ENCODE results near the gene ZNF576. TPM values are rescaled to one million over a fixed set of nuclear protein-coding genes. Genes with fewer than 3 reads are reported as not detected.
"Not testable (repeated sequence)": the region's sequence is repeated elsewhere in the genome, so short reads cannot be mapped to it uniquely, and the experiment has no call there.

The ZNF576 gene
- total RNA-seq, 1 experiment from 2014 or later = 14.1 TPM

GRCh38 chr19:43649514-43649913, 53.1 kb downstream of the ZNF576 start:
- H3K4me3 ChIP-seq (ENCODE audit: low read depth in 2 of 2, low read length in 2 of 2) = no peak overlapping the region
- no peaks in the 10 kb centered on the region for H3K27me3 ChIP-seq (ENCODE audit: control insufficient read depth, insufficient read depth, low read length)
- DNase-seq (ENCODE audit: low read depth, low spot score) (no peak), ATAC-seq (no peak)
- no peaks in the 10 kb centered on the region for H3K4me1 ChIP-seq (ENCODE audit: control insufficient read depth, insufficient read depth, low read length)
- intact Hi-C loops (cut with micrococcal nuclease; ENCODE audit: unreplicated experiment) (no loop called here), in situ Hi-C loops (cut with HindIII; ENCODE audit: low pct_unique_long_range_greater_than_20kb, low sequenced_read_pairs) (no loop called here)
- no peak overlapping the region for H3K27ac ChIP-seq (ENCODE audit: low read length)
- ChIA-PET POLR2A (no interaction called here), CTCF (no interaction called here)
- BruUV-seq (replicated peaks) = no TSS peak
- no peaks in the 10 kb centered on the region for H3K9me3 ChIP-seq (ENCODE audit: control insufficient read depth, insufficient read depth, low read depth, low read length)
- no peaks in the 10 kb centered on the region for H3K36me3 ChIP-seq (ENCODE audit: control insufficient read depth, insufficient read depth, low read length)
- no peak for TF ChIP-seq POLR2AphosphoS5 (IDR thresholded peaks at IDR 0.05; ENCODE audit: low read depth, low read length)
- no peak for TF ChIP-seq CTCF (IDR thresholded peaks at IDR 0.05)
- no peak for TF ChIP-seq REST (IDR thresholded peaks at IDR 0.05; ENCODE audit: insufficient read depth in 1 of 2, low read depth in 2 of 2, low read length in 1 of 2)
- no peak for TF ChIP-seq SIN3A (IDR thresholded peaks at IDR 0.05; ENCODE audit: borderline replicate concordance, insufficient read depth, low read depth, low read length)
- TF ChIP-seq TCF7L2 (IDR thresholded peaks at IDR 0.05; ENCODE audit: low read depth, low read length) = no peak

- CTCF ChIA-PET = not testable (repeated sequence)
Measured at GRCh38 chr19:43650276-43650675, 53.9 kb downstream of the ZNF576 start.

More at GRCh38 chr19:43650276-43650675, 53.9 kb downstream of the ZNF576 start:
- H3K4me1 ChIP-seq (ENCODE audit: control insufficient read depth, insufficient read depth, low read length); ATAC-seq; BruUV-seq (replicated peaks); H3K9me3 ChIP-seq (ENCODE audit: control insufficient read depth, insufficient read depth, low read depth, low read length); POLR2A ChIA-PET; intact Hi-C loops (cut with micrococcal nuclease; ENCODE audit: unreplicated experiment); H3K27me3 ChIP-seq (ENCODE audit: control insufficient read depth, insufficient read depth, low read length); H3K36me3 ChIP-seq (ENCODE audit: control insufficient read depth, insufficient read depth, low read length); H3K4me3 ChIP-seq (ENCODE audit: low read depth in 2 of 2, low read length in 2 of 2); H3K27ac ChIP-seq (ENCODE audit: low read length); in situ Hi-C loops (cut with HindIII; ENCODE audit: low pct_unique_long_range_greater_than_20kb, low sequenced_read_pairs); DNase-seq (ENCODE audit: low read depth, low spot score): not testable (repeated sequence)

Other genes starting within 250 kb of the ZNF576 start
- gene CD177, start 242.9 kb upstream of the ZNF576 start, total RNA-seq (2021; ENCODE audit: unreplicated experiment) = 0.28 TPM
- not detected for gene TEX101, start 181.7 kb upstream of the ZNF576 start, total RNA-seq (2021; ENCODE audit: unreplicated experiment)
- 0.46 TPM for gene LYPD3, start 131.0 kb upstream of the ZNF576 start, total RNA-seq (2021; ENCODE audit: unreplicated experiment)
- gene PHLDB3, start 91.8 kb upstream of the ZNF576 start, total RNA-seq (2021; ENCODE audit: unreplicated experiment) = 6.7 TPM
- gene ETHE1, start 69.4 kb upstream of the ZNF576 start, total RNA-seq (2021; ENCODE audit: unreplicated experiment) = 15.6 TPM
- 1.9 TPM for gene ZNF575, start 63.4 kb upstream of the ZNF576 start, total RNA-seq (2021; ENCODE audit: unreplicated experiment)
- 20.1 TPM for gene XRCC1, start 21.1 kb upstream of the ZNF576 start, total RNA-seq (2021; ENCODE audit: unreplicated experiment)
- gene PINLYP, start 20.8 kb upstream of the ZNF576 start, total RNA-seq (2021; ENCODE audit: unreplicated experiment) = 0.21 TPM
- 20.4 TPM for gene IRGQ, start 461 bp upstream of the ZNF576 start, total RNA-seq (2021; ENCODE audit: unreplicated experiment)
- gene SRRM5, start 15.5 kb downstream of the ZNF576 start, total RNA-seq (2021; ENCODE audit: unreplicated experiment) = 0.10 TPM
- gene ZNF428, start 23.0 kb downstream of the ZNF576 start, total RNA-seq (2021; ENCODE audit: unreplicated experiment) = 45.6 TPM
- 2.7 TPM for gene CADM4, start 43.3 kb downstream of the ZNF576 start, total RNA-seq (2021; ENCODE audit: unreplicated experiment)
- 5.3 TPM for gene PLAUR, start 73.6 kb downstream of the ZNF576 start, total RNA-seq (2021; ENCODE audit: unreplicated experiment)
- not detected for gene IRGC, start 119.5 kb downstream of the ZNF576 start, total RNA-seq (2021; ENCODE audit: unreplicated experiment)
- 49.9 TPM for gene SMG9, start 158.4 kb downstream of the ZNF576 start, total RNA-seq (2021; ENCODE audit: unreplicated experiment)
- gene KCNN4, start 184.4 kb downstream of the ZNF576 start, total RNA-seq (2021; ENCODE audit: unreplicated experiment) = 29.7 TPM
- gene LYPD5, start 205.9 kb downstream of the ZNF576 start, total RNA-seq (2021; ENCODE audit: unreplicated experiment) = 0.87 TPM
- gene ZNF283, start 230.7 kb downstream of the ZNF576 start, total RNA-seq (2021; ENCODE audit: unreplicated experiment) = 6.9 TPM